ENCODE data around the gene STAB1.

STAB1 gene, protein sequence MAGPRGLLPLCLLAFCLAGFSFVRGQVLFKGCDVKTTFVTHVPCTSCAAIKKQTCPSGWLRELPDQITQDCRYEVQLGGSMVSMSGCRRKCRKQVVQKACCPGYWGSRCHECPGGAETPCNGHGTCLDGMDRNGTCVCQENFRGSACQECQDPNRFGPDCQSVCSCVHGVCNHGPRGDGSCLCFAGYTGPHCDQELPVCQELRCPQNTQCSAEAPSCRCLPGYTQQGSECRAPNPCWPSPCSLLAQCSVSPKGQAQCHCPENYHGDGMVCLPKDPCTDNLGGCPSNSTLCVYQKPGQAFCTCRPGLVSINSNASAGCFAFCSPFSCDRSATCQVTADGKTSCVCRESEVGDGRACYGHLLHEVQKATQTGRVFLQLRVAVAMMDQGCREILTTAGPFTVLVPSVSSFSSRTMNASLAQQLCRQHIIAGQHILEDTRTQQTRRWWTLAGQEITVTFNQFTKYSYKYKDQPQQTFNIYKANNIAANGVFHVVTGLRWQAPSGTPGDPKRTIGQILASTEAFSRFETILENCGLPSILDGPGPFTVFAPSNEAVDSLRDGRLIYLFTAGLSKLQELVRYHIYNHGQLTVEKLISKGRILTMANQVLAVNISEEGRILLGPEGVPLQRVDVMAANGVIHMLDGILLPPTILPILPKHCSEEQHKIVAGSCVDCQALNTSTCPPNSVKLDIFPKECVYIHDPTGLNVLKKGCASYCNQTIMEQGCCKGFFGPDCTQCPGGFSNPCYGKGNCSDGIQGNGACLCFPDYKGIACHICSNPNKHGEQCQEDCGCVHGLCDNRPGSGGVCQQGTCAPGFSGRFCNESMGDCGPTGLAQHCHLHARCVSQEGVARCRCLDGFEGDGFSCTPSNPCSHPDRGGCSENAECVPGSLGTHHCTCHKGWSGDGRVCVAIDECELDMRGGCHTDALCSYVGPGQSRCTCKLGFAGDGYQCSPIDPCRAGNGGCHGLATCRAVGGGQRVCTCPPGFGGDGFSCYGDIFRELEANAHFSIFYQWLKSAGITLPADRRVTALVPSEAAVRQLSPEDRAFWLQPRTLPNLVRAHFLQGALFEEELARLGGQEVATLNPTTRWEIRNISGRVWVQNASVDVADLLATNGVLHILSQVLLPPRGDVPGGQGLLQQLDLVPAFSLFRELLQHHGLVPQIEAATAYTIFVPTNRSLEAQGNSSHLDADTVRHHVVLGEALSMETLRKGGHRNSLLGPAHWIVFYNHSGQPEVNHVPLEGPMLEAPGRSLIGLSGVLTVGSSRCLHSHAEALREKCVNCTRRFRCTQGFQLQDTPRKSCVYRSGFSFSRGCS (N-terminal part only)

DNA sequence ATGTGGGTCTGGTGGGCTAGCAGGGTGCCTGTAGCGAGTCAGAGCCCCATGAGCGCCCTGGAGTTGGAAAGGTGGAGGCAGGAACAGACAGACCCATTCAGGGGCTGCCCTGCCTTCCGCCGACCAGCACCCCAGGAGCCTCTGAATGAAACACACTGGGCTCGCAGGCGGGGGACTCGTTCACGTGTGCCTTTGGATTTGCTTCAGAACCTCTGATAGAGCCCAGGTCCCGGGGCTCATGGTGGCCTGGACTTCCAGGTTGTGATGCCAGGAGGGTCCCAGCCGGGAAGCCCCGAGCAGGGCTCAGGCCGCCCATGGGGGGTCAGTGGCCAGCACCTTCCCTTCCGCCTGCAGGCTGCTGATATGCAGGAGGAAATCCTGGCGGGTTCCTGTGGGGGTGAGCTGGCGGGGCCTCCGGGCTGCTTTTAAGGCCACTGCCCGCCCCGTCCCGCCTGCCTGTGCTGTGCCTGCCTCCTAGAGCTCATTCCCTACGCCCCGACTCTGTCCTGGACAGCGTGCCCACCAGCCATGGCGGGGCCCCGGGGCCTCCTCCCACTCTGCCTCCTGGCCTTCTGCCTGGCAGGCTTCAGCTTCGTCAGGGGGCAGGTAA, at the start of gene STAB1:
Gene STAB1, plus strand, starts transcription at position 453 of the 610 bp plus-strand sequence. Its CDS starts 76 bp downstream, at position 529.
- DNase-seq = no peak

DNA sequence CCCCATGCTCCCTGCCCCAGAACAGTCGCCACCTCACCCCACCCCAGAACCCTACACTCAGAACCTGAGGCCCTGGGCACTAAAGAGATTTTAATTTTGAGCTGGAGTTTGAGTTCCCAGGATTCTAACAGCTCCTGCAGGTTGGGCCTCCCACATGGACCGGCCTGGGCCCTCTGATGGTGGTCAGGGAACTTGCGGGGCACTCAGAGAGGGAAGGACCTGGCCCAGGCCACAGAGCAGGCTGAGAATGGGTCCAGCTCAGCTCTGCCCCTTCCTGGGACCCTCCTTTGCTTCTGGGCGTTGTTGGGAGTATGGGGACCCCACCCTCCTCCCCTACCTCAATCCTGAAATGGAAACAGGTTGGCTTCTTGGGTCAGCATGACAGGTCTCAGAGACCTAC, 49.1 kb upstream of the STAB1 start:
- no peak for DNase-seq

DNA sequence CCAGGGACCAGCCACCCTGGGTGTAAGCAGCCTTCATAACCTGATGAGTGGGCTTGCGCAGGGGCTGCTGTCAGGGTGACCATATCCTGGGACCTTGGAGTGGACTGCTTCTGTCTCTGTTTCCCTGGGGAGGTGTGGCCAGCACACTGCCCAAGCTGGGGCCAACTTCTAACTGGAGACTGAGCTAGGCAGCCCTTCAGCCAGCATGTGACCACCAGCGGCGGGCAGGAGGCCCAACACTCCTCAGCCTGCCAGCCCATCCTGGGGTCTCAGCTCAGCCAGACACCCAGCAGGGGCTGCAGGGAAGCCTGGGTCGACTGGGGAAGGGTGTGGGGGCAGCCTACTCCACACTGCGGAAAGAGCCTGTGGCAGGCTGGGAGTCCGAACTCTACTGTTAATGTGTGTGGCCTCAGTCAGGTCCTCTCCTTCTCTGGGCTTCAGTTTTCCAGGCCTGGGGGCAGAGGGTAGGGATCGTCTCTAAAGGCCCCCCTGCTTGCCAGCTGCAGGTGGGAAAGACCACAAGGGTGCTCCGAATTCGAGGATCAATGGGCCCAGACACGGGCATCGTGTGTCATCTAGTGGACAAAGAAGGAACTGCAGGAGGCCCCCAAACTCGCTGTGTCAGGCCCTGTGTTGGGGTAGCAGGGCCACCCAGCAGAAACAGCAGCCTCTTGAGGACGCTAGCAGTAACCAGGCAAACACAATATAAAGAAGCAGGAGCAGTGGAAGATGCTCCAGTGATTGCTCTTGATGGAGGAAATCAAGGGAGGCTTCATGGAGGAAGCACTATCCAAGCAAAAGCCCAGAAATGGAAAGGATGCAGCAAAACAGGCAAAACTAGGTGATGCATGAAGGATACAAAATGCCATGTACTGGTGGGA, 48.3 kb upstream of the STAB1 start:
- no peak for DNase-seq

DNA sequence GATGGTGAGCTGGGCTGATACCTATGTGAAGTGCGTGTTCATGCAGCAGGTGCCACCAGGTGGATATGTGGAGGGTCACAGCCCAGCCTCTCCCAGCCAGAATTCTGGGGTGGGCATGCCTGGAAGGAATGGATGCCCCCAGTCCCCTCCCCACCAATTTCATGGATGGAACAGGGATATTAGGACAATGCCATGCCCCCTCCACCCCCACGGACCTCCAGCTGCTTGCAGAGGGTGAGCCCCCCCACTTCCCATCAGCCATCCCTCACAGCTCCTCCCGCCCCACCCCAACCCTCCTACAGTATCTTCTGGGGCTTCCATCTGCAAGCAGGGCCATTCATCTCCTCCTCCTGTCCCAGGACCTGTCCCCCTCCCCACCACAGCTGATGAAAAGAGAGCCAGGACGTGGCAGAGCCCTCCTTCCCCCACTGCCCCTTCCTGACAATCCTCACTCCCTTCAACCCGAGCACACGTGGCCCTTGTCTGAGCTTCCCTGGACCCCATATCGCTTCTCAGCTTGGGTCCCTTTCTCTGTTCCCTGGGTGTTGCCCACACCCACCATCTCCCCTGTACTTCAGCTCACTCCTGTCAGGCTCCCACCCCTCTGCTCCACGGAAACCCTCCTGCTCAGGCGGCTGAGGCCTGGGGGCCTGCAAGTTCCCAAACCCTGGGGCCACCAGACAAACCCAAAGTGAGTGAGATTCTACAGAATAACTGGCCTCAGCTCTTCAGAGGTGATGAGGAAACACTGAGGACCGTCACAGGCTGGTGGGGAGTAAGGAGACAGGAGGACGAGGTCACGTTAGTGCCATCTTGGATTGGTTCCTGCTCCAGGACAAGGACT, 47.4 kb upstream of the STAB1 start:
- no peak for DNase-seq

DNA sequence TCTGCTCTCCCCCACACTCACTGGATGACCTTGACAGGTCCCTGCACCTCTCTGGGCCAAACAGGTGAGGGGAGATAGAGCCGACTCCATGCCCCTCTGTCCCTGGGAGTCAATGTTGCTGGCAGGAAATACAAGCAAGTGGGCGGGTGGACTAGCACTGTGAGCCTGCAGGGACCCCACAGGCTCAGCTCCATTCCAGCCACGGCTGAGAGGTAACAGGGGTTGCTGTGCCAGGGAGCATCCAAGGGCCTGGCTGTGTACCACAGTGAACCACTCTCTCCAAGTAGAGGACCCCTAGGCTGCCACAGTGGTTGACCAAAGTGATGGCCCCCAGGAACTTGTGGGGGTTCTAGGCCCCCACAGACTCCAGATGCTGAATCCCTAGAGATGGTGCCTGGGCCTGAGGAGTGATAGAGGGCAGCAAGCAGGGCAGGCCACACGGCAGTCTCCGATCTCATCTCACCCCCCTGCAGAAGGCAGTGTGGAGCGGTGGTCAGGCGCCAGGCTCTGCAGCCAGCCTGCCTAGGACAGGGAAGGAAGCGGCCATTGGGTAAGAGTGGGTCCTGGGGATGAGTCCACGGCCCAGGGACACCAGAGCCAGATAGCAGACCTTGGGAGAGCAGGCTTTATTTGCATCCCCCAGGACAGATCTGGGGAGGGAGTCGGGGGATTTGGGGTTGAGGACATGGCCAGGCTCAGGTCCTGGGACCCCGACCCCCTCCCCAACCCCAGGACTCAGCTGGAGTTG, 44.5 kb upstream of the STAB1 start:
- no peak for DNase-seq

DNA sequence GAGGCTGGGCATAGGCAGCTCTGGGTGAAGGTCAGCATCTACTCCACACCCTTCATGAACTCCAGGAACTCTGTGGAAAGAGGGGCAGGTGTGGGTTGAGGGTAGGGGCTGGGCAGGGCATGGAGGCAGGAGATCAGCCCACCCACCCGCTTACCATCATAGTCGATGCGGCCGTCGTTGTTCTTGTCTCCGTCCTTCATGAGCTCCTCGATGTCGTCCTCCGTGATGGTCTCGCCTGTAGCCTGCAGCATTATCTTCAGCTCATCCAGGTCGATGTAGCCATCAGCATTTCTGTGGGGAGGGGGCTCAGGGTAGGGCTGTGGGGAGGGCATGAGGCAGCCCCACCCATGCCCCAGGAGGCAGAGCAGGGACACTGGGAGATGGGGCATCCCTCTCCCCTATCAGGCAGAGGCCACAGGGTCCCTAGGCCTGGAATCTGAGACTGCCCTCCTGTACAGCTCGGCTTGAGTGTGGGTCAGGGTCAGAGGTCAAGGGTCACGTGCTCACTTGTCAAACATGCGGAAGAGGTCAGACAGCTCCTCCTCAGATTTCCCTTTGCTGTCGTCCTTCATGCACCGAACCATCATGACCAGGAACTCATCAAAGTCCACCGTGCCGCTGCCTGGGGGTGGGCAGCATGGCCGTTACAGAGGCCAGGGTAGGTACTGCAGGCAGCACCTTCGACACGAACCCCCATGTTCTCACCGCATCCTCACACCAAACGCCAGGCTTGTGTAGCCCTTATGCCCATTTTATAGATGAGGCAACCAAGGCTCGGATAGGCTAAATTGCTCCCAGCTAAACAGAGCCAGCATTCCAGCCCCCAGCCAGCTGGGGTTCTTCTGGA, 43.7 kb upstream of the STAB1 start:
- DNase-seq = no peak

DNA sequence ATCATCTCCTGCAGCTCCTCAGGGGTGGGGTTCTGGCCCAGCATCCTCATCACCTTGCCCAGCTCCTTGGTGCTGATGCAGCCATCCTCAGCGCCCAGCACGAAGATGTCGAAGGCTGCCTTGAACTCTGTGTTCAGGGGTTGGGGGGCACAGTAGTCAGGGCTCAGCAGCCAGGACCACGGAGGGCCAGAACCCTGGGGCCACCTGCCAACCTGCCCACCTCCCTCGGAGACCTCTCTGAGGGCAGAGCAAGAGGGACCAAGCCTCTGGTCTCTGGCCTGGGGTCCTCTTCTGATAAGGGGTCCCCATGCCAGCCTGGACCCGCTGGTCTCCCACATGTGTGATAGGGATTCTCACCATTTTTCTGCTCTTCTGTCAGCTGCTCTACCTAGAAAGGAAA, 43.0 kb upstream of the STAB1 start:
- DNase-seq = no peak

DNA sequence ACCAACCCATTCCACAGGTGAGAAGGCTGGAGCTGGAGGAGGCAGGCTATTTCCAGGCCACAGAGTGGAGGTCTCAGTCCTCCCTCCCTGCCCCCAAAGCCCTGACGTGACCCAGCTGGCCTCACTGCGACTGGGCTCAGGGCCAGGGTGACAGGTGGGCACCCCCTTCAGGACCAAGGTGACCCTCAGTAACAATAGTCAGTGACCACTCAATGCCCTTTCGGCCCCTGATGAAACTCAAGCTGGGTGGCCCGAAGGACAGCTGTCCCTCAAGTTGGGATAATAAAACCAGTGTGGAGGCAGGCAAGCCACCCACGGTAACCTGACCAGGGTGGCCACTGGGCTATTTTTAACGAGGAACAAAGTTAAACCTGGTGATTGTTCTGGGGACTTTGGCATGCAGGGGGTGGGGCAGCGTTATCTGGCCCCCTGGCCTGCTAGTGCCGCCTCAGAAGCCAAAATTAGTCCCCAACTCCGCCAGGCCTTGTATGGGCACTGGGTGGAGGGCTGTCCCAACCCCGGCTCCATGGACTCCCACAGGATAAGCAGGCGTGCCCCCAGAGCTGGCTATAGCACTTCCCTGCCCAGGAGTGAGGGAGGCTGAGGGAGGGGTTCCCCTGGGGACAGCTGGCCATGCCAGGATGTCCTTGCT, 42.4 kb upstream of the STAB1 start:
- DNase-seq = no peak

DNA sequence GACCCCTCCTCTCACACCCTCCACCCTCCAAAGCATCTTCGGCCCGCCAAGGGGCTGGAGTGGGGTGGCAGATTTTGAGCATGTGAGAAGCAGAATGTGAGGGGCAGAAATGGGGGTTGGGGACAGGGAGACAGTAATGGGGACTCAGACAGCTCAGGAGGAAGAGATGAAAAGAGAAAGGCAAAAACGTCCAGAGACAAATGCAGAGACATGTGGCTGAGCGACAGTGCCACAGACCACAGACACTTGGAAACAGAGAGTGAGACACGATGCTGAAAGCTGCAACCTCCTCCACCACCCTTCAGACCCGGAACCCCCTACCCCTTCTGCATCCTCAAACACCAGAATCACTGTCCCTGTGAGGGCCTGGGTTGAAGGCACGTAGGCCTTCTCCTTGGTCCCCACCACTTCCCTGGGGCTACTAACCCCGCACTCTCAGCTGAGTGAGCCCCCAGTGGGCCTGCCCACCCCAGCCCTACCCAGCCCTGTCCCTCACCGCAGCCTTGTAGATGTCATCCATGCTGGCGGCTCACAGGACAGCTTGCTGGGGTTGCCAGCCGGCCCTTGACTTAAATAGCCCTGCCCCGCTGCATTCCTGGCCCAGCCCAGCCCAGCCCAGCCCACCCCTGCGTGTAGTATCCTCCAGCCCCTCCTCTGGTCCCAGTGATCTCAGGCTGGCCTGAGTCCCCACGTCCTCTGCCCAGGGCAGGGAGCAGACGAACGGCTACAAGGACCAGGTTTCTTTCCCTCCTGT, 41.5 kb upstream of the STAB1 start, which contains the start of gene TNNC1:
Gene TNNC1, minus strand, starts transcription at position 546 of the 754 bp plus-strand sequence. Its CDS starts 26 bp downstream, at position 520.
- DNase-seq = no peak

DNA sequence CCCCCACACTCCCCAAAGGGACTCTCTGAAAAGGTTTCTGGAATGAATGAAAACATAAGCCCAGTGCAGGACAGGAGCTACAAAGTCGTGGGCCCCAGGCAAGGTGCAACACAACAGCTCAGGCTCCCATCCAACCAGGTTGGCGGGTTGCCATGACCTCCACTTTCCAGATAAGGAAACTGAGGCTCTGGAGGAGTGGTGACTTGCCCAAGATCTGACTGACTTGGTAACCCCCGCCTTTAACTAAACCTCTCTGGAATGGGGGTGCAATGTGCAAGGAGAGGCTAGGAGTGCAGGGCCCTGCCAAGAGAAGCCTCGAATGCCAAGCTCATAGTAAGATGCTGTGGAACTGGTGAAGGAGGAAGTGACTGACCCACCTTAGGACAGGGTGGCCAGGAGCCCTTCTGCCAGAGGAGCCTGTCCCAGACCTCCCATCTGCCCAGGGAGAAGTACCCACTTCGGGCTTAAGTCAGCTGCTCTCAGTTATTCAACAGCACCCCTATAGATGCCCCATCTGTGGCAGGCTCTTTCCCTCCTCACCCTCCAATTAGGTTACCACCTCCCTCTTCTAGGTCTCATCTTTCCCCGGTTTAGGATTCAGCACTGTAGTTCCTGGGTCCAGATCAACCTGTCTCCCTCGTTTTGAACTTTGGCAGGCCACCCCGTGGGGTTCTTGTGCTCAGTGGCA, 40.7 kb upstream of the STAB1 start:
- no peak for DNase-seq

DNA sequence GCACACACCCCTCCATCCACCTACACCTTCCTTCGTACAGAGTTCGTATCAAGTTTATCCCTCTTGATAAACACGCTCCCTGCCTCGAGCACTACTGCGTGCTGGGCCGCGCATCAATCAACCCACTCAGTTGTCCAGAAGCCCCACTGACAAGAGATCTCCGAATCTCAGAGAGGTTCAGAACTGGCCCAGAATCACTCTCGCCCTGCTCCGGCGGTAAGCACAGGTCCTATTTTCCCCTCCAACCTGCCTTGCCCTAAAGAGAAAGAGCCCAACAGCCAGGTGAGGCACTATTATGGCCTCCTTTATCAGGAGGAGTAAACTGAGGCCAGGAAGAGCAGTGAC, 40.2 kb upstream of the STAB1 start:
- no peak for DNase-seq

DNA sequence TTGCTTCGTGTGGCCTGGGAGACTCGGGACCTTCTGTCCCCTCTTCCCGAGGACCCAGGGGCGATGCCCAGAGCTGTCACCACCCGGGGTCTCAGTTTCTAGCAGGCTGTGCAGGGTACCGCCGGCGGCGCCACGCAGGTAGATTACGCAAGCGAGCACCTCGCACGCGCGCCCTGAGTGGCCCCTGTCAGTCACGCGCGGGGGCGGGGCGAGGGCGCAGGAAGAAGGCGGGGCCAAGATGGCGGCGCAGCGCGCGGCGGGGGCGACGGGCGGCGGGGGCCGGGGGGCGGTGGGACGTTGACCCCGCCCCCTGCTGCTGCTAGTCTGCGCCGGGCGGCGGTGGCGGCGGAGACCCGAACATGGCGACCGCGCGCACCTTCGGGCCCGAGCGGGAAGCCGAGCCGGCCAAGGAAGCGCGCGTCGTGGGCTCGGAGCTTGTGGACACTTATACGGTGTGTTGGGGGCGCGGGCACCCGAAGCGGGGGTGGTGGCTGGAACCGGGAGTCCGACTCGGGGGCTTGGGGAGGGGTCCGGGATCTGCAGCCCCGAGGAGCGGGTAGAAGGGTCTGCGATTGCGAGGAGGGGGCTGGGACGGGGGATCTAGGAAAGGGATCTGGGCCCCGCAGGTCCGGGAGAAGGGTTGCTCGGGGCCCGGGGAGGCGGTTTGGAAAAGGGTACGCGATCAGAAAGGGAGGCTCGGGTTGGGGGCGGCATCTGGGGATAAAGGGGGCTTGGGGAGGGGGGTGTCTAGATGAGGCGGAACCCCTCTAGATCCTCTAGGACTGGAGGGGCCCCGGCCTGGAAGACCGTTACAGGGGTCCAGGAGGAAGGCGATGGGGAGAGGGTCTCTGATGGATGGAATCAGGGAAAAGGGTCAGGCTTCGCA, 39.6 kb upstream of the STAB1 start, which contains the start of gene NISCH:
Gene NISCH, plus strand, starts transcription at position 322 of the 886 bp plus-strand sequence. Its CDS starts 38 bp downstream, at position 360.
- no peak for DNase-seq

DNA sequence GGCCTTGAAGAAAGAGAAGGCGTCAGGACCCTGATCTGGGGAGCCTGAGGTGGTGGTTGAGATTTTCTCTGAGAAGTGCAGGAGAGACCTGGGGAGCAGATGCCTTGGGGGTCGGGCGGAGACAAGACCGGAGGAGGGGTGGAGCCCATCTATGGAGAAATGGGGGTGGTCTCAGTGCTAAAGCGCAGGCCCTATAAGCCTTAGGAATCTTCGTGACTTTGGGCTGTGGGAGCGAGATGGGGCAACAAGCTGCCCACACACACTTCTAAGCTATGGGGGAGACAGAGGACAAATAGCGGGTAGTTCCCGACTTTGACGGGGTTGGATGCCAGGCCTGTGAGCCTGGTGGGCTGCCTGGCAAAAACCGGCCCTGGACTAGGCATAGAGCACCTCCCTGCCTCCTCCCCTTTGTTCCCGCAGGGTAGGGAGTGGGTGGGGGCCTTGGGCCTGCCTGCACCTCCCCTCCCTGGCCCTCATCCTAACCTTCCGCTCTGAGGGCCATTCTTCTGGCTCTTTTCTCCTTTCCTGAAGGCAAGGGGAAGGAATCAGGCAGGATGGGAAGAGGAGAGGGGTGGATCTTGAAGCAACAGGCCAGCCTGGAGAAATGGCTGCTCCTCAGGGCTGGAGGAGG, 38.9 kb upstream of the STAB1 start:
- no peak for DNase-seq

DNA sequence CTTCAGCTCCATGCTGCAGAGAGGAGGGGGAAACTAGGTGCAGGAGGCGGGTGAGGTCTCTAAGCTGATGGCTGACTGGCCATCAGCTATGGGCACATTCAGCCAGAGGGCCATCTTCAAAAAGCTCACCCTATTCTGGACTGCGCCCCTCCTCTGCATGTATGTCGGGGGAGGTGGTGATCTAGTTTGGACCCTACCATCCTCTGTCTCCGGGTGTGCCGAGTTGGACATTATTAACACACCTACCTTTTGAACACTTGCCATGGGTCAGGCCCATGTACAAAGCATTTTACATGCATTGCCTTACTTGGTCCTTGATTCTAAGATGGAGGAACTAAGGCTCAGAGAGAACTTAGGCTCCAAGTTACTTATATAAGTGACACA, 38.3 kb upstream of the STAB1 start:
- no peak for DNase-seq

All from NCI-H1417 treated with DMSO at 0.1 percent for 48 hours (cell line).